Natural killer cell (primary cell): ENCODE data around the gene MUC13. TPM values are rescaled to one million over a fixed set of nuclear protein-coding genes. Genes with fewer than 3 reads are reported as not detected.

Source experiments
- ATAC-seq, 3 donors: fragments of 150-1000 bp in 2 of 3; fragments of 200-7000 bp in 1 of 3; cut with Tn5 transposase; 1 replicate in 1 of 3; 2 replicates in 2 of 3; pipeline ENCODE4 v1.10.0; 2021; ENCODE audit warnings: mild to moderate bottlenecking in 2 of 3, moderate library complexity in 2 of 3
- DNase-seq, 2 donors: peaks; one replicate each; pipeline versions ENCODE4 v3.0.0 to v3.0.0-alpha.2; 2013 to 2021; ENCODE audit warnings: mixed read lengths in 1 of 2
- H3K27ac ChIP-seq: one replicate; pipeline ENCODE4 v1.5.1; 2013; ENCODE audit warnings: mild to moderate bottlenecking, low read length
- H3K27me3 ChIP-seq: one replicate; pipeline ENCODE4 v1.6.1; 2013; ENCODE audit warnings: low read length; ENCODE audit not compliant: control insufficient read depth, insufficient read depth
- H3K36me3 ChIP-seq: one replicate; pipeline ENCODE4 v1.6.1; 2013; ENCODE audit warnings: low read length; ENCODE audit not compliant: control insufficient read depth, insufficient read depth
- H3K4me1 ChIP-seq: one replicate; pipeline ENCODE4 v1.6.1; 2013; ENCODE audit warnings: low read length; ENCODE audit not compliant: control insufficient read depth, insufficient read depth
- H3K4me3 ChIP-seq: one replicate; pipeline ENCODE4 v1.5.1; 2013; ENCODE audit warnings: low read length
- H3K9me3 ChIP-seq: one replicate; pipeline ENCODE4 v1.6.1; 2013; ENCODE audit warnings: low read length; ENCODE audit not compliant: control insufficient read depth, insufficient read depth
- H3K27ac Mint-ChIP-seq, 2 donors: one replicate each; pipeline ENCODE4 v1.8.0; 2022; ENCODE audit warnings: mild to moderate bottlenecking in 2 of 2, mixed read lengths in 2 of 2, moderate library complexity in 1 of 2
- H3K27me3 Mint-ChIP-seq, 2 donors: one replicate each; pipeline ENCODE4 v1.8.0; 2022; ENCODE audit warnings: low read depth in 2 of 2, mixed read lengths in 2 of 2
- H3K36me3 Mint-ChIP-seq: one replicate; pipeline ENCODE4 v1.8.0; 2022; ENCODE audit warnings: mixed read lengths
- H3K4me1 Mint-ChIP-seq, 2 donors: one replicate each; pipeline ENCODE4 v1.8.0; 2022; ENCODE audit warnings: mixed read lengths in 2 of 2
- H3K4me3 Mint-ChIP-seq: one replicate; pipeline ENCODE4 v1.8.0; 2022; ENCODE audit warnings: mild to moderate bottlenecking, moderate library complexity, mixed read lengths
- H3K9me3 Mint-ChIP-seq, 2 donors: one replicate each; pipeline ENCODE4 v1.8.0; 2022; ENCODE audit warnings: mixed read lengths in 2 of 2
- WGBS: methylation state at CpG from one replicate; pipeline ENCODE4 v1.1.7; 2013; ENCODE audit warnings: missing lambda C conversion rate; ENCODE audit not compliant: insufficient coverage; 5-methylcytosine and 5-hydroxymethylcytosine counted together
- intact Hi-C: fragments of 100-400 bp; cut with micrococcal nuclease; formaldehyde crosslinking; loops from one replicate; pipeline ENCODE4 v1.14.2; 2022
- total RNA-seq, 4 donors: library from RNA; stranded (reverse); fragments of 120-200 nt in 1 of 4; gene quantifications; one replicate each; pipeline versions ENCODE4 v1.2.3 to v1.2.4, GENCODE V29; 2013 to 2022
- TF ChIP-seq, protein P1 (sequence below): fragments of 200-600 bp; IDR thresholded peaks from one replicate; pipeline ENCODE4 v1.8.0; 2022; ENCODE audit warnings: antibody characterized with exemption

The MUC13 gene
- total RNA-seq, 3 donors from 2014 or later (not counting 1 experiment from before 2014, with no cell fraction given), result 0.16 to 2.1 (median 0.63) TPM

DNA sequence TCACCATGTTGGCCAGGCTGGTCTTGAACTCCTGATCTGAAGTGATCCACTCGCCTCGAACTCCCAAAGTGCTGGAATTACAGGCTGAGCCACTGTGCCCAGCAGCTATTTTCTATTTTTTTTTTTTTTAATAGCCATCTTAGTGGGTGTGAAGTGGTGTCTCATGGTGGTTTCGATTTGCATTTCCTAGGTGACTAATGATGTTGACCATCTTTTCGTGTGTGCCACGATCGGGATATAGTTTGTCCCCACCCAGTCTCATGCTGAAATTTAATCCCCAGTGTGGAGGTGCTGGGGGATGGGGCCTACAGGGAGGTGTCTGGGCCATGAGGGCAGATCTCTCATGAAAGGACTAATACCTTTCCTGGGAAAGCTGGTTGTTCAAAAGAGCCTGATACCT lies 41.8 kb upstream of the MUC13 start:
- Histone ChIP-seq H3K4me3 (no peak overlapping the region), H3K36me3 (peaks cover 45% of the 10 kb centered on the region), H3K27me3 (no peaks in the 10 kb centered on the region), H3K4me1 (peaks cover 13% of the 10 kb centered on the region), H3K9me3 (no peaks in the 10 kb centered on the region), H3K27ac (no peak overlapping the region)
- DNase-seq, result no peak
- no peak overlapping the region for H3K4me3 Mint-ChIP-seq
- peaks cover 29 to 36% of the 10 kb centered on the region in 2 donors for H3K4me1 Mint-ChIP-seq
- 73% methylated on average over 6 of the region's 6 CpGs for WGBS
- no peaks in the 10 kb centered on the region for H3K9me3 Mint-ChIP-seq
- TF ChIP-seq, protein P1, sequence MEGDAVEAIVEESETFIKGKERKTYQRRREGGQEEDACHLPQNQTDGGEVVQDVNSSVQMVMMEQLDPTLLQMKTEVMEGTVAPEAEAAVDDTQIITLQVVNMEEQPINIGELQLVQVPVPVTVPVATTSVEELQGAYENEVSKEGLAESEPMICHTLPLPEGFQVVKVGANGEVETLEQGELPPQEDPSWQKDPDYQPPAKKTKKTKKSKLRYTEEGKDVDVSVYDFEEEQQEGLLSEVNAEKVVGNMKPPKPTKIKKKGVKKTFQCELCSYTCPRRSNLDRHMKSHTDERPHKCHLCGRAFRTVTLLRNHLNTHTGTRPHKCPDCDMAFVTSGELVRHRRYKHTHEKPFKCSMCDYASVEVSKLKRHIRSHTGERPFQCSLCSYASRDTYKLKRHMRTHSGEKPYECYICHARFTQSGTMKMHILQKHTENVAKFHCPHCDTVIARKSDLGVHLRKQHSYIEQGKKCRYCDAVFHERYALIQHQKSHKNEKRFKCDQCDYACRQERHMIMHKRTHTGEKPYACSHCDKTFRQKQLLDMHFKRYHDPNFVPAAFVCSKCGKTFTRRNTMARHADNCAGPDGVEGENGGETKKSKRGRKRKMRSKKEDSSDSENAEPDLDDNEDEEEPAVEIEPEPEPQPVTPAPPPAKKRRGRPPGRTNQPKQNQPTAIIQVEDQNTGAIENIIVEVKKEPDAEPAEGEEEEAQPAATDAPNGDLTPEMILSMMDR, result no peak
- intact Hi-C loops, result no loop called here
- H3K36me3 Mint-ChIP-seq, result peaks cover 10% of the 10 kb centered on the region
- peak in 2 of 3 donors; percentile 60 to 69 for ATAC-seq
- H3K27me3 Mint-ChIP-seq, result no peaks in the 10 kb centered on the region
- H3K27ac Mint-ChIP-seq, result no peak overlapping the region

DNA sequence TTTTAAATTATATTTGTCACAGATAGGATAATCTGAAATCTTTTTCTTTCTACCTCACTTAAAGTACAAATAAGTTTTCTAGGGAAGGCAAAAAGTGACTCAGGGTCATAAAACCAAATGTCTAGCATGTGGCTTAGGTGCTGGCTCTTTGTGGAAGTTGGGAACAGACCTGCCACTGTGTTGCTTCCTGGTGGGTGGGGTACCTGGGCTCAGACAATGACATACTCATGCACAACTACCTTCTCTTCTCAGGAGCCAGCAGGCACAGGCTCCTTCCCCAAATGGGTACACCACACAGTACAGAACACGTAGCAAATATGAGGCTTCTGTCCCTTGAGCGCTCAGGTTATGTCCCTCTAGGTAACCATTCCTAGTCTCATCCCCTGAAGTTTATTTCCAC lies 40.1 kb upstream of the MUC13 start:
- peaks cover 23 to 29% of the 10 kb centered on the region in 2 donors for H3K4me1 Mint-ChIP-seq
- peaks cover 11% of the 10 kb centered on the region for H3K4me1 ChIP-seq
- H3K9me3 ChIP-seq, result no peaks in the 10 kb centered on the region
- no peaks in the 10 kb centered on the region for H3K27me3 ChIP-seq
- intact Hi-C loops, result no loop called here
- TF ChIP-seq, protein P1, result no peak
- H3K27me3 Mint-ChIP-seq, result no peaks in the 10 kb centered on the region
- no peak for DNase-seq
- peaks cover 20% of the 10 kb centered on the region for H3K36me3 Mint-ChIP-seq
- no peaks in the 10 kb centered on the region for H3K9me3 Mint-ChIP-seq
- H3K4me3 ChIP-seq, result no peak overlapping the region
- peaks cover 61% of the 10 kb centered on the region for H3K36me3 ChIP-seq
- no peak overlapping the region for H3K4me3 Mint-ChIP-seq
- peak overlapping the region; percentile 10 to 50 for H3K27ac Mint-ChIP-seq
- peak; percentile 36 to 42 (median 41) for ATAC-seq
- H3K27ac ChIP-seq, result no peak overlapping the region
- WGBS, result 100% methylated on average over 2 of the region's 2 CpGs

DNA sequence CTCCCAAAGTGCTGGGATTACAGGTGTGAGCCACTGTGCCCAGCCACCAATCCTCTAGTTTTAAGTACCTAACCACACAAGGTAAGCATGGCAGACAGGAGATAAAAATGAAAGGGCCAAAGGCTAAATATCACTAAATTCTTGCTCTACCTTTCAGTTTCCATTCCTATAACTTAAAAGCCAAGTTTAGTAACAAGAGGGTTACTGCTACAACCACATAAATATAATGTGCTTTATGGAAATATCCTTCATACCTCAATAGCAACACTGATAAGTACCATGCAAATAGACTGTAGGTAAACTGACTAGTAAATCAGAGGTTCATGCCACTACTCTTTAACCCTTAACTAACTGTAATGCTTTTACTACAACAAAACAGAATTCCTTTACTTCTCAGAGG lies 38.7 kb upstream of the MUC13 start:
- Mint-ChIP-seq H3K4me1 (peaks cover 26 to 28% of the 10 kb centered on the region in 2 donors), H3K9me3 (no peaks in the 10 kb centered on the region), H3K27ac (no peak overlapping the region), H3K27me3 (no peaks in the 10 kb centered on the region), H3K36me3 (peaks cover 21% of the 10 kb centered on the region), H3K4me3 (no peak overlapping the region)
- ATAC-seq, result no peak
- H3K9me3 ChIP-seq, result no peaks in the 10 kb centered on the region
- H3K4me3 ChIP-seq, result no peak overlapping the region
- H3K4me1 ChIP-seq, result peaks cover 11% of the 10 kb centered on the region
- TF ChIP-seq, protein P1, result no peak
- no peak overlapping the region for H3K27ac ChIP-seq
- no peak for DNase-seq
- intact Hi-C loops, result no loop called here
- H3K27me3 ChIP-seq, result no peaks in the 10 kb centered on the region
- peaks cover 75% of the 10 kb centered on the region for H3K36me3 ChIP-seq

DNA sequence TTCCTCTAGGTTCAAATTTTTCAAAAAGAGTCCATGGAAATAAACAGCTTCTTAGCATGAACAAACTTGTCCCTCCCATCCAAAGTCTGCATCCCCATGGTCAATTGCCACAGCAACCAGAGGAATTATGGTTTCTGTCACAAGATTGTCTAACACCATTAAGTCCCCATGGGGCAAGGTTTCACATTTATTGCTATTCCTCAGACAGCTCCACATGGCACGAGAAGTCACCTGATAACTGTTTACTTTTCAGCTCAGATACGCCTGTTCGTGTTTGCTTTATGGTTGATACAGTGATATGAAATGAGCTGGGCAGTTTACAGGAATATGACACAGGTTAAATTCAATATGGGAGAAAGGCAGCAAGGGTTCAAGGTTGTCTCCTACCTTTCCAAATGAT lies 37.9 kb upstream of the MUC13 start:
- Mint-ChIP-seq H3K4me3 (no peak overlapping the region), H3K36me3 (peaks cover 19% of the 10 kb centered on the region), H3K27me3 (no peaks in the 10 kb centered on the region), H3K9me3 (no peaks in the 10 kb centered on the region), H3K27ac (no peak overlapping the region), H3K4me1 (peaks cover 27% of the 10 kb centered on the region in 2 donors)
- no peak for DNase-seq
- TF ChIP-seq, protein P1, result no peak
- Histone ChIP-seq H3K9me3 (no peaks in the 10 kb centered on the region), H3K36me3 (peaks cover 78% of the 10 kb centered on the region), H3K4me3 (no peak overlapping the region), H3K4me1 (peaks cover 11% of the 10 kb centered on the region), H3K27ac (no peak overlapping the region), H3K27me3 (no peaks in the 10 kb centered on the region)
- no peak for ATAC-seq
- intact Hi-C loops, result no loop called here
- 97% methylated on average over 3 of the region's 3 CpGs for WGBS
